Right lobe of liver (tissue), 4 donors: ENCODE data around the gene EDNRA.

ENCODE experiments used
- CTCF ChIP-seq, 4 donors: fragments of 200-600 bp in 3 of 4; fragments of 450-650 bp in 1 of 4; IDR thresholded peaks; one replicate each; pipeline versions ENCODE4 v1.5.1 to v1.8.0; 2016 to 2022; ENCODE audit warnings: antibody characterized with exemption in 4 of 4, mild to moderate bottlenecking in 2 of 4
- POLR2A ChIP-seq: fragments of 450-650 bp; IDR thresholded peaks from one replicate; pipeline ENCODE4 v1.6.1; 2017; ENCODE audit warnings: antibody characterized with exemption, mild to moderate bottlenecking
- donor health status: DM: no; HTN: no; CAD: no.
- donor health status: DM: no; HTN: no; CAD: no.
- donor health status: DM: no; HTN: yes; CAD: no.

- TF ChIP-seq CTCF (IDR thresholded peaks at IDR 0.05) (no peak), POLR2A (no peak)
Measured at GRCh38 chr4:147513091-147513490, 32.2 kb downstream of the EDNRA start.
